C4-2B (cell line): ENCODE results near the gene PIK3R4.

Experiments used
- ZFX ChIP-seq: fragments of 450-650 bp; IDR thresholded peaks from 2 replicates; pipeline ENCODE4 v1.6.1; 2017
- TF ChIP-seq, protein P1 (sequence below): fragments of 450-650 bp; conservative IDR thresholded peaks from 2 replicates; pipeline ENCODE4 v1.5.1; 2017; ENCODE audit warnings: mild to moderate bottlenecking

DNA sequence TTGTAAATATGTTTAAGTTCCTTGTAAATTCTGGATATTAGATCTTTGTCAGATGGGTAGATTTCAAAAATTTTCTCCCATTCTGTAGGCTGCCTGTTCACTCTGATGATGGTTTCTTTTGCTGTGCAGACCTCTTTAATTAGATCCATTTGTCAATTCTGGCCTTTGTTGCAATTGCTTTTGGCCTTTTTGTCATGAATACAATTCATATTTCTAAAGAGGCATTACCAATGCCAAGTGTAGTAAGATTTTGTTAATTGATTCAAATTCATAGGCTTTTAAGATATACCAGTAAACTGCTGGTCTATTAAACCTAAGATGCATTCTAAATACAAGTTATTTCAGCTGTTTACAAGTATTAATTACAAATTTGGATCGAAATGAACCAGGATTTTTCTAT lies 31.0 kb downstream of the PIK3R4 start:
- TF ChIP-seq, protein P1, sequence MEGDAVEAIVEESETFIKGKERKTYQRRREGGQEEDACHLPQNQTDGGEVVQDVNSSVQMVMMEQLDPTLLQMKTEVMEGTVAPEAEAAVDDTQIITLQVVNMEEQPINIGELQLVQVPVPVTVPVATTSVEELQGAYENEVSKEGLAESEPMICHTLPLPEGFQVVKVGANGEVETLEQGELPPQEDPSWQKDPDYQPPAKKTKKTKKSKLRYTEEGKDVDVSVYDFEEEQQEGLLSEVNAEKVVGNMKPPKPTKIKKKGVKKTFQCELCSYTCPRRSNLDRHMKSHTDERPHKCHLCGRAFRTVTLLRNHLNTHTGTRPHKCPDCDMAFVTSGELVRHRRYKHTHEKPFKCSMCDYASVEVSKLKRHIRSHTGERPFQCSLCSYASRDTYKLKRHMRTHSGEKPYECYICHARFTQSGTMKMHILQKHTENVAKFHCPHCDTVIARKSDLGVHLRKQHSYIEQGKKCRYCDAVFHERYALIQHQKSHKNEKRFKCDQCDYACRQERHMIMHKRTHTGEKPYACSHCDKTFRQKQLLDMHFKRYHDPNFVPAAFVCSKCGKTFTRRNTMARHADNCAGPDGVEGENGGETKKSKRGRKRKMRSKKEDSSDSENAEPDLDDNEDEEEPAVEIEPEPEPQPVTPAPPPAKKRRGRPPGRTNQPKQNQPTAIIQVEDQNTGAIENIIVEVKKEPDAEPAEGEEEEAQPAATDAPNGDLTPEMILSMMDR, result no peak
- no peak for TF ChIP-seq ZFX
